ENCODE data around the gene ATP6V1C2. TPM values are rescaled to one million over a fixed set of nuclear protein-coding genes. Genes with fewer than 3 reads are reported as not detected.
A peak's percentile ranks its signal among the peaks of the same experiment; 100 is the strongest.

Gene ATP6V1C2
- total RNA-seq, 1 donor from 2014 or later: 12.1 TPM

GRCh38 chr2:10732924-10733565 is 11.6 kb downstream of the ATP6V1C2 start:
- DNase-seq: no peak

GRCh38 chr2:10733566-10733925 is 12.1 kb downstream of the ATP6V1C2 start:
- DNase-seq: no peak

GRCh38 chr2:10733980-10734379 is 12.6 kb downstream of the ATP6V1C2 start:
- no peak for DNase-seq

- no peak for DNase-seq
Observed at GRCh38 chr2:10738192-10738591, 16.8 kb downstream of the ATP6V1C2 start.

GRCh38 chr2:10740226-10740625 is 18.8 kb downstream of the ATP6V1C2 start:
- DNase-seq: no peak

- no peak for DNase-seq
Observed at GRCh38 chr2:10741139-10741538, 19.7 kb downstream of the ATP6V1C2 start.

- DNase-seq: no peak
Observed at GRCh38 chr2:10742666-10743065, 21.2 kb downstream of the ATP6V1C2 start.

- DNase-seq: no peak
Observed at GRCh38 chr2:10750610-10751009, 29.2 kb downstream of the ATP6V1C2 start.

GRCh38 chr2:10752236-10752635 is 30.8 kb downstream of the ATP6V1C2 start:
- no peak for DNase-seq

GRCh38 chr2:10753156-10753555 is 31.7 kb downstream of the ATP6V1C2 start:
- DNase-seq: peak; percentile 76

GRCh38 chr2:10753876-10754275 is 32.4 kb downstream of the ATP6V1C2 start:
- no peak for DNase-seq

GRCh38 chr2:10755621-10756020 is 34.2 kb downstream of the ATP6V1C2 start:
- no peak for DNase-seq

GRCh38 chr2:10757814-10758286 is 36.4 kb downstream of the ATP6V1C2 start:
- DNase-seq: no peak

GRCh38 chr2:10759151-10759714 is 37.8 kb downstream of the ATP6V1C2 start:
- no peak for DNase-seq

- DNase-seq: no peak
Observed at GRCh38 chr2:10760794-10761504, 39.5 kb downstream of the ATP6V1C2 start.

- no peak for DNase-seq
Observed at GRCh38 chr2:10761591-10761990, 40.2 kb downstream of the ATP6V1C2 start.

GRCh38 chr2:10762651-10763460 is 41.4 kb downstream of the ATP6V1C2 start:
- DNase-seq: no peak

GRCh38 chr2:10763461-10763800 is 42.0 kb downstream of the ATP6V1C2 start:
- no peak for DNase-seq

- no peak for DNase-seq
Observed at GRCh38 chr2:10764096-10764785, 42.8 kb downstream of the ATP6V1C2 start.

GRCh38 chr2:10764896-10765295 is 43.5 kb downstream of the ATP6V1C2 start:
- no peak for DNase-seq

GRCh38 chr2:10765461-10765860 is 44.0 kb downstream of the ATP6V1C2 start:
- DNase-seq: no peak

- DNase-seq: no peak
Observed at GRCh38 chr2:10765914-10766313, 44.5 kb downstream of the ATP6V1C2 start.

Measured in tongue (tissue), 2 donors.